Skeletal muscle cell (primary cell): ENCODE results near the gene MCMBP.
"Not testable (repeated sequence)": the region's sequence is repeated elsewhere in the genome, so short reads cannot be mapped to it uniquely, and the experiment has no call there.

Experiments
- DNase-seq: peaks from one replicate; pipeline ENCODE4 v3.0.0-alpha.2; 2010; ENCODE audit warnings: low read depth
- H3K4me3 ChIP-seq: 2 replicates; pipeline ENCODE4 v1.5.1; 2011; ENCODE audit warnings: low read depth, mild to moderate bottlenecking, control low read depth, low read length, moderate library complexity

MCMBP gene

GRCh38 chr10:119872610-119872859 lies at the start of gene MCMBP:
MCMBP (minus strand) TSS chr10:119872843; CDS start chr10:119872584, 259 bp downstream.
- H3K4me3 ChIP-seq: peak within 1 kb of the TSS; percentile 88
- no peak for DNase-seq

- no peak overlapping the region for H3K4me3 ChIP-seq
- DNase-seq: no peak
Observed at GRCh38 chr10:119919826-119920225, 47.2 kb upstream of the MCMBP start.

GRCh38 chr10:119919271-119919670 lies 46.6 kb upstream of the MCMBP start:
- no peak overlapping the region for H3K4me3 ChIP-seq
- DNase-seq: no peak

GRCh38 chr10:119917777-119918176 lies 45.1 kb upstream of the MCMBP start:
- H3K4me3 ChIP-seq: no peak overlapping the region
- no peak for DNase-seq

GRCh38 chr10:119910689-119911088 lies 38.0 kb upstream of the MCMBP start:
- no peak overlapping the region for H3K4me3 ChIP-seq
- no peak for DNase-seq

- no peak overlapping the region for H3K4me3 ChIP-seq
- peak; percentile 4 for DNase-seq
Observed at GRCh38 chr10:119908166-119908565, 35.5 kb upstream of the MCMBP start.

- not testable (repeated sequence) for DNase-seq, H3K4me3 ChIP-seq
Observed at GRCh38 chr10:119907695-119908094, 35.1 kb upstream of the MCMBP start.

GRCh38 chr10:119903946-119904666 lies 31.5 kb upstream of the MCMBP start:
- H3K4me3 ChIP-seq: no peak overlapping the region
- DNase-seq: no peak

GRCh38 chr10:119898577-119898976 lies 25.9 kb upstream of the MCMBP start:
- DNase-seq: no peak
- H3K4me3 ChIP-seq: no peak overlapping the region

GRCh38 chr10:119896937-119897770 lies 24.5 kb upstream of the MCMBP start:
- no peak overlapping the region for H3K4me3 ChIP-seq
- DNase-seq: no peak

GRCh38 chr10:119896061-119896655 lies 23.5 kb upstream of the MCMBP start:
- no peak overlapping the region for H3K4me3 ChIP-seq
- DNase-seq: peak; percentile 54

- peak overlapping the region; percentile 72 for H3K4me3 ChIP-seq
- no peak for DNase-seq
Observed at GRCh38 chr10:119893845-119894427, 21.3 kb upstream of the MCMBP start.

GRCh38 chr10:119893074-119893473 lies 20.4 kb upstream of the MCMBP start:
- peak overlapping the region; percentile 72 for H3K4me3 ChIP-seq
- no peak for DNase-seq

GRCh38 chr10:119892188-119893065 lies 19.8 kb upstream of the MCMBP start, which contains the start of gene SEC23IP:
SEC23IP (plus strand) TSS chr10:119892730; CDS start chr10:119892783, 53 bp downstream.
- peak; percentile 88 for DNase-seq
- H3K4me3 ChIP-seq: peak within 1 kb of the TSS; percentile 72

GRCh38 chr10:119891849-119892187 lies 19.2 kb upstream of the MCMBP start:
- peak overlapping the region; percentile 72 for H3K4me3 ChIP-seq
- not testable (repeated sequence) for DNase-seq

- H3K4me3 ChIP-seq, DNase-seq: not testable (repeated sequence)
Observed at GRCh38 chr10:119890307-119890706, 17.7 kb upstream of the MCMBP start.

GRCh38 chr10:119889201-119889600 lies 16.6 kb upstream of the MCMBP start:
- not testable (repeated sequence) for H3K4me3 ChIP-seq, DNase-seq

GRCh38 chr10:119888715-119889114 lies 16.1 kb upstream of the MCMBP start:
- DNase-seq, H3K4me3 ChIP-seq: not testable (repeated sequence)

GRCh38 chr10:119886070-119886469 lies 13.4 kb upstream of the MCMBP start:
- DNase-seq, H3K4me3 ChIP-seq: not testable (repeated sequence)
